PC-9 (cell line): ENCODE measurements around the gene TOM1.

Experiments used
- EZH2 ChIP-seq: fragments of 200-600 bp; sonication (generic); IDR thresholded peaks from 2 replicates; pipeline ENCODE4 v1.8.0; 2017; ENCODE audit warnings: antibody characterized with exemption, low read depth
- TF ChIP-seq, protein P1 (sequence below): fragments of 200-600 bp; sonication (generic); conservative IDR thresholded peaks from 2 replicates; pipeline ENCODE4 v1.6.1; 2017; ENCODE audit warnings: mixed run types, antibody characterized with exemption, mild to moderate bottlenecking, moderate library complexity

DNA sequence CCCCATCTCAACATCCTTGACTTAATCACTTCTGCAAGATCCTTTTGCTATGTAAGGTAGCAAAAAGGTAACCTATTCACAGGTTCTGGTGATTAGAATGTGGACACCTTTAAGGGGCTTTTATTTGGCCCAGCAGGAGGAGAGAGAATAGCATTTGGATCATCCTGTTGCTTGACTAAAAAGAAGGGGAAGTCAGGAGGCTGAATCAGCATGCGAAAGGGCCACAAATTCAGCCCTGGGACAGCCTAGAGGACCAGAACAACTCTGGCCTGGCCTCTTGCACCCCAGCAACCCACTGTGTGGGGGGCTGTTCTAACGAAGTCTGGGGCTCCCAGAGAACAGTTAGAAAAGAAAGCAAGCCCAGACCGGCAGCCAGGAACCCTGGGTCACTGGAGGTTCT, 78.0 kb downstream of the TOM1 start:
- TF ChIP-seq, protein P1, sequence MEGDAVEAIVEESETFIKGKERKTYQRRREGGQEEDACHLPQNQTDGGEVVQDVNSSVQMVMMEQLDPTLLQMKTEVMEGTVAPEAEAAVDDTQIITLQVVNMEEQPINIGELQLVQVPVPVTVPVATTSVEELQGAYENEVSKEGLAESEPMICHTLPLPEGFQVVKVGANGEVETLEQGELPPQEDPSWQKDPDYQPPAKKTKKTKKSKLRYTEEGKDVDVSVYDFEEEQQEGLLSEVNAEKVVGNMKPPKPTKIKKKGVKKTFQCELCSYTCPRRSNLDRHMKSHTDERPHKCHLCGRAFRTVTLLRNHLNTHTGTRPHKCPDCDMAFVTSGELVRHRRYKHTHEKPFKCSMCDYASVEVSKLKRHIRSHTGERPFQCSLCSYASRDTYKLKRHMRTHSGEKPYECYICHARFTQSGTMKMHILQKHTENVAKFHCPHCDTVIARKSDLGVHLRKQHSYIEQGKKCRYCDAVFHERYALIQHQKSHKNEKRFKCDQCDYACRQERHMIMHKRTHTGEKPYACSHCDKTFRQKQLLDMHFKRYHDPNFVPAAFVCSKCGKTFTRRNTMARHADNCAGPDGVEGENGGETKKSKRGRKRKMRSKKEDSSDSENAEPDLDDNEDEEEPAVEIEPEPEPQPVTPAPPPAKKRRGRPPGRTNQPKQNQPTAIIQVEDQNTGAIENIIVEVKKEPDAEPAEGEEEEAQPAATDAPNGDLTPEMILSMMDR = no peak
- TF ChIP-seq EZH2 = no peak
